Endodermal cell (in vitro differentiated cells): Measurements from ENCODE around the gene TTC21A. TPM values are rescaled to one million over a fixed set of nuclear protein-coding genes. Genes with fewer than 3 reads are reported as not detected.

Experiments used
- DNase-seq: peaks from one replicate; pipeline ENCODE4 v3.0.0-alpha.2; 2017
- H3K27ac ChIP-seq: 2 replicates; pipeline ENCODE4 v1.5.1; 2013; ENCODE audit warnings: mild to moderate bottlenecking, low read depth, low read length, moderate library complexity
- H3K27me3 ChIP-seq: 2 replicates; pipeline ENCODE4 v1.6.1; 2013; ENCODE audit warnings: mild to moderate bottlenecking, low read length, moderate library complexity; ENCODE audit not compliant: insufficient read depth, control insufficient read depth, poor library complexity, severe bottlenecking
- H3K36me3 ChIP-seq: 2 replicates; pipeline ENCODE4 v1.7.0; 2013; ENCODE audit warnings: mild to moderate bottlenecking, low read length, moderate library complexity; ENCODE audit not compliant: control insufficient read depth, insufficient read depth
- H3K4me1 ChIP-seq: one replicate; pipeline ENCODE4 v1.7.0; 2013; ENCODE audit warnings: low read length; ENCODE audit not compliant: control insufficient read depth, insufficient read depth
- H3K4me3 ChIP-seq: 2 replicates; pipeline ENCODE4 v1.5.1; 2013; ENCODE audit warnings: mild to moderate bottlenecking, low read length, moderate library complexity
- H3K9ac ChIP-seq: 2 replicates; pipeline ENCODE4 v1.6.1; 2013; ENCODE audit warnings: mild to moderate bottlenecking, low read length, moderate library complexity; ENCODE audit not compliant: poor library complexity, severe bottlenecking; ENCODE audit errors: extremely low read depth
- H3K9me3 ChIP-seq: 2 replicates; pipeline ENCODE4 v1.6.1; 2013; ENCODE audit warnings: mild to moderate bottlenecking, low read length, moderate library complexity; ENCODE audit not compliant: control insufficient read depth
- H3K27ac Mint-ChIP-seq: 2 replicates; pipeline ENCODE4 v1.8.0; 2020; ENCODE audit warnings: mixed read lengths
- H3K27me3 Mint-ChIP-seq: 2 replicates; pipeline ENCODE4 v1.8.0; 2021; ENCODE audit warnings: mild to moderate bottlenecking, mixed read lengths; ENCODE audit not compliant: insufficient read depth
- H3K36me3 Mint-ChIP-seq: 2 replicates; pipeline ENCODE4 v1.8.0; 2020; ENCODE audit warnings: low read depth, mixed read lengths
- H3K4me1 Mint-ChIP-seq: 2 replicates; pipeline ENCODE4 v1.8.0; 2020; ENCODE audit warnings: mixed read lengths
- H3K4me3 Mint-ChIP-seq: 2 replicates; pipeline ENCODE4 v1.8.0; 2020; ENCODE audit warnings: mild to moderate bottlenecking, moderate library complexity, mixed read lengths
- H3K9me3 Mint-ChIP-seq: 2 replicates; pipeline ENCODE4 v1.8.0; 2020; ENCODE audit warnings: mild to moderate bottlenecking, mixed read lengths
- WGBS, 2 experiments: methylation state at CpG; one replicate each; pipeline versions ENCODE4 v1.1.5 to v1.1.7; 2013; ENCODE audit warnings: missing lambda C conversion rate in 2 of 2, mixed read lengths in 1 of 2; ENCODE audit not compliant: insufficient coverage in 1 of 2, insufficient read length in 1 of 2; 5-methylcytosine and 5-hydroxymethylcytosine counted together
- total RNA-seq, 2 donors: library from RNA; stranded (reverse); fragmentation: NEBNext Ultra II Directional in 1 of 2; extraction: Animal tissue kit (Norgen Biotek cat#: 25700) in 1 of 2; gene quantifications; 2 replicates in 1 of 2; 3 replicates in 1 of 2; pipeline ENCODE4 v1.2.1, GENCODE V29; 2021
- TF ChIP-seq, protein P1 (sequence below): fragments of 200-600 bp; sonication (generic); conservative IDR thresholded peaks from 2 replicates; pipeline ENCODE4 v1.5.0; 2021; ENCODE audit warnings: antibody characterized with exemption, mild to moderate bottlenecking

TTC21A gene
- total RNA-seq, 2 donors from 2014 or later = 5.7 to 5.8 TPM

DNA sequence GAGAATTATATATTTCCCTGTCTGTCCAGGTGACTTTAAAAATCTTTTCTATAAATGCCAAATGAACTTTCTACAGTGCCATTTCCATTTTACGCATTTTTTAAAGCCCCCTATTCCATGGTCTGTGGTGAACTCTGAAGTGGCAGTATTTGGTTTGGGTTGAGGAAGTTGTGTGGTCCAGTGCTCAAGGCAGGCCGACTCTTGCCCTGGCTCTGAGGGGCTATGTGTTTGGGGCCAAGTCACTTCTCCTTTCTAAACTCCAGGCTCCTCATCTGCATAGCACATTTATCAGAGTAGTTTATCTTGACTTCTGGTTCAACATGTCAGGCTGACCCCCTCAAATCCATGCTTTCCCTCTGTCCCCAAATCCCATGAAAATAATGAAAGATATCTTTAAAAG, 14.1 kb downstream of the TTC21A start:
- no peak overlapping the region for H3K4me3 ChIP-seq
- no peak overlapping the region for H3K4me3 Mint-ChIP-seq
- H3K27ac Mint-ChIP-seq = no peak overlapping the region
- H3K27me3 Mint-ChIP-seq = no peaks in the 10 kb centered on the region
- H3K27me3 ChIP-seq = no peaks in the 10 kb centered on the region
- H3K4me1 ChIP-seq = no peaks in the 10 kb centered on the region
- no peaks in the 10 kb centered on the region for H3K9me3 Mint-ChIP-seq
- no peaks in the 10 kb centered on the region for H3K36me3 Mint-ChIP-seq
- no peak overlapping the region for H3K9ac ChIP-seq
- no peaks in the 10 kb centered on the region for H3K36me3 ChIP-seq
- no peaks in the 10 kb centered on the region for H3K9me3 ChIP-seq
- WGBS, 2 experiments = 96% methylated on average over 2 of the region's 2 CpGs; no CpG with 5 or more reads in 1 of the 2 experiments
- TF ChIP-seq, protein P1, sequence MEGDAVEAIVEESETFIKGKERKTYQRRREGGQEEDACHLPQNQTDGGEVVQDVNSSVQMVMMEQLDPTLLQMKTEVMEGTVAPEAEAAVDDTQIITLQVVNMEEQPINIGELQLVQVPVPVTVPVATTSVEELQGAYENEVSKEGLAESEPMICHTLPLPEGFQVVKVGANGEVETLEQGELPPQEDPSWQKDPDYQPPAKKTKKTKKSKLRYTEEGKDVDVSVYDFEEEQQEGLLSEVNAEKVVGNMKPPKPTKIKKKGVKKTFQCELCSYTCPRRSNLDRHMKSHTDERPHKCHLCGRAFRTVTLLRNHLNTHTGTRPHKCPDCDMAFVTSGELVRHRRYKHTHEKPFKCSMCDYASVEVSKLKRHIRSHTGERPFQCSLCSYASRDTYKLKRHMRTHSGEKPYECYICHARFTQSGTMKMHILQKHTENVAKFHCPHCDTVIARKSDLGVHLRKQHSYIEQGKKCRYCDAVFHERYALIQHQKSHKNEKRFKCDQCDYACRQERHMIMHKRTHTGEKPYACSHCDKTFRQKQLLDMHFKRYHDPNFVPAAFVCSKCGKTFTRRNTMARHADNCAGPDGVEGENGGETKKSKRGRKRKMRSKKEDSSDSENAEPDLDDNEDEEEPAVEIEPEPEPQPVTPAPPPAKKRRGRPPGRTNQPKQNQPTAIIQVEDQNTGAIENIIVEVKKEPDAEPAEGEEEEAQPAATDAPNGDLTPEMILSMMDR = no peak
- no peak overlapping the region for H3K27ac ChIP-seq
- no peak for DNase-seq
- peaks cover 2% of the 10 kb centered on the region for H3K4me1 Mint-ChIP-seq

DNA sequence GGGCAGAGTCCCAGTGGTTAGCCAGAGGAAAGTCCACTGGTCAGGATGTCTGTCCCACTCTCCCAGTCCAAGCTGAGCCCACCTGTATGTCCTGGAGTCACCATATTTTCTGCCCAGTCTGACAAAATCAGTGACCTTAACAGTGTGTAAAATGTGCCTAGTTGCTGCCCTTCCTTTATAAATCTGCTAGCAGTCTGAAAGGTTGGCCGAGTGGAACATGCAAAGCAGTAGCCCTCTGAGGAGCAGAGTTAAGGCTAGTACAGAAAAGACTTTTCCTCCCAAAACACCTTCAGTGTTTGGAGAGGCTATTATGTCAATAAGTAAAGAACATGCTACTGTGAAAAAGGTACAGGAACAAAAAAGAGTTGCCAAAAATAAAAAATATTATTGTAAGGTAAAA, 15.3 kb downstream of the TTC21A start:
- H3K36me3 ChIP-seq = no peaks in the 10 kb centered on the region
- Mint-ChIP-seq H3K4me1 (peaks cover 2% of the 10 kb centered on the region), H3K27me3 (no peaks in the 10 kb centered on the region), H3K27ac (peak overlapping the region; percentile 17), H3K4me3 (no peak overlapping the region), H3K36me3 (no peaks in the 10 kb centered on the region), H3K9me3 (no peaks in the 10 kb centered on the region)
- DNase-seq = no peak
- WGBS, 2 experiments = 93% methylated on average over 1 of the region's 1 CpG; no CpG with 5 or more reads in 1 of the 2 experiments
- H3K9ac ChIP-seq = no peak overlapping the region
- no peaks in the 10 kb centered on the region for H3K27me3 ChIP-seq
- no peaks in the 10 kb centered on the region for H3K9me3 ChIP-seq
- H3K27ac ChIP-seq = no peak overlapping the region
- H3K4me1 ChIP-seq = no peaks in the 10 kb centered on the region
- H3K4me3 ChIP-seq = no peak overlapping the region
- TF ChIP-seq, protein P1 = no peak

DNA sequence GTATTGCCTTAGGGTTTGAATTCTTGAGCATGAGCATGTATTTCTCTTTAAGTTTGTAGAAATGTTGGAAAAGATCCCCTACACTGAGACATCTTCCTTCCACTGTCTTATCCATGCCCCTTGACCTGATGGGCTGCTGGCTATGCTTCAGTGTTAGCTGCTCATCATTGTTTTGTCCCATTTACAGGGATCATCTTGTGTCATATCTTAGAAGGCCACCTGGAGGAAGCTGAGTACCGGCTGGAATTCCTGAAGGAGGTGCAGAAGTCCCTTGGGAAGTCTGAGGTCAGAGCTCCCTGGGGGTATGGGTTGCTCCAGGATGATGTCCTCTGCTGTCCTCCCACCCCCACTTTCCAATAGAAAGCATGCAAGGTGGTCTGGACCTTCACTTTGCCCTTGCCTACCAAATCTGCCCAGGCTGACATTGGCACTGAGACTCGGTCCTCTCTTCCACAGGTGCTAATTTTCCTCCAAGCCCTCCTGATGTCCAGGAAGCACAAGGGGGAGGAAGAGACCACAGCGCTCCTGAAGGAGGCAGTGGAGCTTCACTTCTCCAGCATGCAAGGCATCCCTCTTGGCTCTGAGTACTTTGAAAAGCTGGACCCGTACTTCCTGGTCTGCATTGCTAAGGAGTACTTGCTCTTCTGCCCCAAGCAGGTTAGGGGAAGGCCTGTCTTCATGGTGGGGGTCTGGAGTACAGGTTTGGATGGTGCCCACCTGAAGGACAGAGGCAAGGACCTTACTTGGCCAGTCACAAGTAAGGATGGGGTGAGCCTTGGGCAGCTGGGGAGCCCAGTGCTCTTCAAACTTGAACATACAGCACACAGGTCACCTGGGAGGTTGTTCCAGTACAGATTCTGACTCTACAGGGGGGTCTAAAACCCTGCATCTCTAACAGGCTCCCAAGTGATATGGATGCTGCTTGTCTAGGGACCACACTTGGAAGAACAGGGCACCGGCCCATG, 17.7 kb downstream of the TTC21A start:
- no peaks in the 10 kb centered on the region for H3K36me3 ChIP-seq
- no peak overlapping the region for H3K9ac ChIP-seq
- H3K4me1 ChIP-seq = no peaks in the 10 kb centered on the region
- Mint-ChIP-seq H3K27ac (no peak overlapping the region), H3K27me3 (no peaks in the 10 kb centered on the region), H3K4me1 (peaks cover 2% of the 10 kb centered on the region), H3K36me3 (no peaks in the 10 kb centered on the region), H3K9me3 (no peaks in the 10 kb centered on the region), H3K4me3 (no peak overlapping the region)
- no peak overlapping the region for H3K4me3 ChIP-seq
- H3K9me3 ChIP-seq = no peaks in the 10 kb centered on the region
- H3K27ac ChIP-seq = no peak overlapping the region
- no peaks in the 10 kb centered on the region for H3K27me3 ChIP-seq
- DNase-seq = peak; percentile 77
- TF ChIP-seq, protein P1 = peak; percentile 72
- WGBS, 2 experiments = 63 to 85% methylated on average over 4 to 5 of the region's 5 CpGs
